Measurements from ENCODE around the gene NXPE3. TPM values are rescaled to one million over a fixed set of nuclear protein-coding genes. Genes with fewer than 3 reads are reported as not detected.

NXPE3 gene
- total RNA-seq, 1 experiment from 2014 or later = 8.0 TPM

GRCh38 chr3:101802179-101802578, 23.2 kb downstream of the NXPE3 start:
- no peak for DNase-seq (ENCODE audit: low read depth)

- DNase-seq (ENCODE audit: low read depth) = peak; percentile 57
These were observed 24.3 kb downstream of the NXPE3 start for GRCh38 chr3:101803173-101803782.

- no peak for DNase-seq (ENCODE audit: low read depth)
These were observed 24.9 kb downstream of the NXPE3 start for GRCh38 chr3:101803939-101804338.

GRCh38 chr3:101806491-101806890, 27.5 kb downstream of the NXPE3 start:
- DNase-seq (ENCODE audit: low read depth) = no peak

GRCh38 chr3:101807888-101808287, 28.9 kb downstream of the NXPE3 start:
- DNase-seq (ENCODE audit: low read depth) = no peak

- DNase-seq (ENCODE audit: low read depth) = peak; percentile 43
These were observed 30.4 kb downstream of the NXPE3 start for GRCh38 chr3:101809178-101810021.

- DNase-seq (ENCODE audit: low read depth) = no peak
These were observed 31.0 kb downstream of the NXPE3 start for GRCh38 chr3:101810022-101810418.

GRCh38 chr3:101811875-101812274, 32.9 kb downstream of the NXPE3 start:
- no peak for DNase-seq (ENCODE audit: low read depth)

- no peak for DNase-seq (ENCODE audit: low read depth)
These were observed 33.9 kb downstream of the NXPE3 start for GRCh38 chr3:101812895-101813294.

- no peak for DNase-seq (ENCODE audit: low read depth)
These were observed 34.9 kb downstream of the NXPE3 start for GRCh38 chr3:101813817-101814440.

- DNase-seq (ENCODE audit: low read depth) = no peak
These were observed 35.8 kb downstream of the NXPE3 start for GRCh38 chr3:101814835-101815234.

GRCh38 chr3:101816215-101817149, 37.5 kb downstream of the NXPE3 start:
- DNase-seq (ENCODE audit: low read depth) = no peak

GRCh38 chr3:101817992-101818391, 39.0 kb downstream of the NXPE3 start:
- DNase-seq (ENCODE audit: low read depth) = no peak

GRCh38 chr3:101819649-101820206, 40.7 kb downstream of the NXPE3 start:
- DNase-seq (ENCODE audit: low read depth) = no peak

GRCh38 chr3:101821503-101821902, 42.5 kb downstream of the NXPE3 start:
- DNase-seq (ENCODE audit: low read depth) = no peak

- DNase-seq (ENCODE audit: low read depth) = no peak
These were observed 44.5 kb downstream of the NXPE3 start for GRCh38 chr3:101823525-101823924.

GRCh38 chr3:101824702-101825101, 45.7 kb downstream of the NXPE3 start:
- no peak for DNase-seq (ENCODE audit: low read depth)

GRCh38 chr3:101825904-101826445, 47.0 kb downstream of the NXPE3 start:
- no peak for DNase-seq (ENCODE audit: low read depth)

GRCh38 chr3:101827211-101828174, 48.5 kb downstream of the NXPE3 start:
- DNase-seq (ENCODE audit: low read depth) = peak; percentile 90

GRCh38 chr3:101828276-101828675, 49.3 kb downstream of the NXPE3 start:
- DNase-seq (ENCODE audit: low read depth) = no peak
